K562 (cell line): ENCODE measurements around the gene ZNF593OS. TPM values are rescaled to one million over a fixed set of nuclear protein-coding genes. Genes with fewer than 3 reads are reported as not detected.

Source experiments
- GABPB1 ChIP-seq: sonication (generic); formaldehyde crosslinking; IDR thresholded peaks from 2 replicates; pipeline ENCODE4 v1.8.0; 2022; ENCODE audit warnings: mild to moderate bottlenecking, missing genetic modification reagents
- JUN ChIP-seq, 2 experiments: sonication (generic) in 1 of 2; formaldehyde crosslinking in 1 of 2; IDR thresholded peaks; 2 replicates each; pipeline versions ENCODE4 v1.6.1 to v1.8.0; 2012 to 2022; ENCODE audit warnings: borderline replicate concordance in 2 of 2, mild to moderate bottlenecking in 2 of 2, improper control_type of control experiment in 1 of 2, low read depth in 1 of 2, low read length in 1 of 2, missing genetic modification reagents in 1 of 2
- NEUROD1 ChIP-seq: fragments of 150-350 bp; IDR thresholded peaks from 2 replicates; pipeline ENCODE4 v1.6.1; 2014; ENCODE audit warnings: borderline replicate concordance, low read length, low read depth; ENCODE audit not compliant: partially characterized antibody
- NR3C1 ChIP-seq: sonication (generic); formaldehyde crosslinking; IDR thresholded peaks from 2 replicates; pipeline ENCODE4 v1.8.1; 2022; ENCODE audit warnings: missing genetic modification reagents
- SMC3 ChIP-seq: conservative IDR thresholded peaks from 2 replicates; pipeline ENCODE4 v1.6.1; 2011; ENCODE audit warnings: low read depth, low read length, improper control_type of control experiment; ENCODE audit not compliant: insufficient read depth
- ZBTB40 ChIP-seq, 2 experiments: fragments of 450-650 bp in 1 of 2; sonication (generic) in 1 of 2; formaldehyde crosslinking in 1 of 2; IDR thresholded peaks; 2 replicates each; pipeline versions ENCODE4 v1.7.1 to v1.9.0; 2016 to 2022; ENCODE audit warnings: inconsistent platforms in 1 of 2, mild to moderate bottlenecking in 1 of 2, missing genetic modification reagents in 1 of 2
- ZNF121 ChIP-seq: sonication (generic); formaldehyde crosslinking; conservative IDR thresholded peaks from 2 replicates; pipeline ENCODE4 v1.8.0; 2022; ENCODE audit warnings: missing genetic modification reagents
- ZNF766 ChIP-seq: fragments of 200-800 bp; sonication (Bioruptor generic); conservative IDR thresholded peaks from 2 replicates; pipeline ENCODE4 v1.6.1; 2016; ENCODE audit warnings: missing genetic modification characterization, missing compliant biosample characterization
- polyA plus RNA-seq, 8 experiments: library from polyadenylated mRNA; depleted of rRNA in 4 of 8; stranded (reverse) in 5 of 8; unstranded in 3 of 8; fragments of >200 nt; fragmentation: Nextera tagmentation in 2 of 8; fragmentation: Illumina TruSeq in 1 of 8; extraction: Ambion mirVana in 2 of 8; extraction: Trizol in 1 of 8; gene quantifications; 2 replicates each; pipeline versions ENCODE4 v1.2.1 to v1.2.3, GENCODE V29; 2011 to 2014; ENCODE audit warnings: inconsistent platforms in 1 of 8, missing spikeins in 1 of 8
- total RNA-seq, 7 experiments: library from RNA; depleted of rRNA in 6 of 7; stranded (reverse); fragments of >200 nt in 6 of 7; fragmentation: Illumina TruSeq in 2 of 7; extraction: Trizol in 2 of 7; gene quantifications; 2 replicates each; pipeline versions ENCODE4 v1.2.1 to v1.2.3, GENCODE V29; 2011 to 2021; ENCODE audit warnings: low replicate concordance in 1 of 7
- TF ChIP-seq, protein P1 (sequence below): IDR thresholded peaks from 2 replicates; pipeline ENCODE4 v1.6.1; 2011; ENCODE audit warnings: borderline replicate concordance, low read depth, mild to moderate bottlenecking, moderate library complexity, low read length; ENCODE audit not compliant: insufficient read depth, poor library complexity, severe bottlenecking

The ZNF593OS gene
- total and polyA plus RNA-seq, 9 of the 15 experiments (the other 6 are each of a cell fraction or from before 2014, with no cell fraction given) = 0.24 to 0.27 TPM; not detected in 7

GRCh38 chr1:26189751-26190275 is 18.2 kb upstream of the ZNF593OS start (continued):
- TF ChIP-seq ZBTB40 (IDR thresholded peaks at IDR 0.05) (no peak), ZBTB40 (CRISPR knock-in tag; IDR thresholded peaks at IDR 0.05) (0 out of 2 replicates have a peak, but pooled peaks have one; percentile 5), ZNF121 (CRISPR knock-in tag) (no peak), NR3C1 (no peak), JUN (IDR thresholded peaks at IDR 0.05; ENCODE audit: borderline replicate concordance, low read depth, low read length) (no peak), JUN (CRISPR knock-in tag; IDR thresholded peaks at IDR 0.05; ENCODE audit: borderline replicate concordance) (peak; percentile 60; the same call in 1 of the 2 replicates), GABPB1 (0 out of 2 replicates have a peak, but pooled peaks have one; percentile 30), NEUROD1 (no peak), ZNF766 (no peak), SMC3 (0 out of 2 replicates have a peak, but pooled peaks have one; percentile 12)
- TF ChIP-seq, protein P1, sequence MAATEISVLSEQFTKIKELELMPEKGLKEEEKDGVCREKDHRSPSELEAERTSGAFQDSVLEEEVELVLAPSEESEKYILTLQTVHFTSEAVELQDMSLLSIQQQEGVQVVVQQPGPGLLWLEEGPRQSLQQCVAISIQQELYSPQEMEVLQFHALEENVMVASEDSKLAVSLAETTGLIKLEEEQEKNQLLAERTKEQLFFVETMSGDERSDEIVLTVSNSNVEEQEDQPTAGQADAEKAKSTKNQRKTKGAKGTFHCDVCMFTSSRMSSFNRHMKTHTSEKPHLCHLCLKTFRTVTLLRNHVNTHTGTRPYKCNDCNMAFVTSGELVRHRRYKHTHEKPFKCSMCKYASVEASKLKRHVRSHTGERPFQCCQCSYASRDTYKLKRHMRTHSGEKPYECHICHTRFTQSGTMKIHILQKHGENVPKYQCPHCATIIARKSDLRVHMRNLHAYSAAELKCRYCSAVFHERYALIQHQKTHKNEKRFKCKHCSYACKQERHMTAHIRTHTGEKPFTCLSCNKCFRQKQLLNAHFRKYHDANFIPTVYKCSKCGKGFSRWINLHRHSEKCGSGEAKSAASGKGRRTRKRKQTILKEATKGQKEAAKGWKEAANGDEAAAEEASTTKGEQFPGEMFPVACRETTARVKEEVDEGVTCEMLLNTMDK = peak; percentile 85
